Smooth muscle cell (in vitro differentiated cells): Measurements from ENCODE around the gene SCN3B. TPM values are rescaled to one million over a fixed set of nuclear protein-coding genes. Genes with fewer than 3 reads are reported as not detected.

Experiments used
- DNase-seq: peaks from one replicate; lab custom pipeline; 2025; ENCODE audit not compliant: unreplicated experiment; lab: John Stamatoyannopoulos, UW
- H2AFZ ChIP-seq: fragments of 200-600 bp; sonication (generic); 2 replicates; pipeline ENCODE4 v1.6.0; 2016; ENCODE audit warnings: antibody characterized with exemption, low read depth, mild to moderate bottlenecking
- H3F3A ChIP-seq: fragments of 200-600 bp; sonication (generic); 2 replicates; pipeline ENCODE4 v1.6.0; 2017; ENCODE audit warnings: antibody characterized with exemption, low read depth
- H3K27ac ChIP-seq: fragments of 200-600 bp; sonication (generic); 2 replicates; pipeline ENCODE4 v1.5.1; 2016; ENCODE audit warnings: low read depth, mild to moderate bottlenecking
- H3K27me3 ChIP-seq: fragments of 200-600 bp; sonication (generic); 2 replicates; pipeline ENCODE4 v1.6.1; 2016; ENCODE audit warnings: low read depth, mild to moderate bottlenecking
- H3K36me3 ChIP-seq: fragments of 200-600 bp; sonication (generic); 2 replicates; pipeline ENCODE4 v1.5.1; 2016; ENCODE audit warnings: low read depth
- H3K4me1 ChIP-seq: fragments of 200-600 bp; sonication (generic); 2 replicates; pipeline ENCODE4 v1.5.1; 2016; ENCODE audit warnings: low read depth
- H3K4me2 ChIP-seq: fragments of 200-600 bp; sonication (generic); 2 replicates; pipeline ENCODE4 v1.6.0; 2016; ENCODE audit warnings: mild to moderate bottlenecking
- H3K4me3 ChIP-seq: fragments of 200-600 bp; sonication (generic); 2 replicates; pipeline ENCODE4 v1.5.1; 2016; ENCODE audit warnings: mild to moderate bottlenecking
- H3K79me2 ChIP-seq: fragments of 200-600 bp; sonication (generic); 2 replicates; pipeline ENCODE4 v1.6.0; 2016; ENCODE audit warnings: low read depth, mild to moderate bottlenecking
- H3K9ac ChIP-seq: fragments of 200-600 bp; sonication (generic); 2 replicates; pipeline ENCODE4 v1.6.0; 2016; ENCODE audit warnings: low read depth
- H3K9me3 ChIP-seq: fragments of 200-600 bp; sonication (generic); replicated peaks from 2 replicates; pipeline ENCODE4 v1.5.1; 2016; ENCODE audit warnings: low read depth
- H4K20me1 ChIP-seq: fragments of 200-600 bp; sonication (generic); 2 replicates; pipeline ENCODE4 v1.6.0; 2016; ENCODE audit warnings: low read depth
- WGBS: methylation state at CpG from one replicate; pipeline ENCODE4 v1.1.7; 2016; ENCODE audit warnings: low lambda C conversion rate; 5-methylcytosine and 5-hydroxymethylcytosine counted together
- polyA plus RNA-seq: library from polyadenylated mRNA; unstranded; fragments of >200 nt; fragmentation: Nextera tagmentation; extraction: Ambion mirVana; gene quantifications from 2 replicates; pipeline ENCODE4 v1.2.1, GENCODE V29; 2016
- total RNA-seq: library from RNA; depleted of rRNA; stranded (reverse); fragments of >200 nt; gene quantifications from 2 replicates; pipeline ENCODE4 v1.2.3, GENCODE V29; 2014
- TF ChIP-seq, protein P1 (sequence below): fragments of 200-600 bp; sonication (generic); IDR thresholded peaks from 2 replicates; pipeline ENCODE4 v1.5.1; 2017; ENCODE audit warnings: borderline replicate concordance, mild to moderate bottlenecking, antibody characterized with exemption; ENCODE audit not compliant: insufficient read depth, poor library complexity, severe bottlenecking

Gene SCN3B
- total and polyA plus RNA-seq, 2 experiments from 2014 or later = under 0.01 to 0.23 TPM

DNA sequence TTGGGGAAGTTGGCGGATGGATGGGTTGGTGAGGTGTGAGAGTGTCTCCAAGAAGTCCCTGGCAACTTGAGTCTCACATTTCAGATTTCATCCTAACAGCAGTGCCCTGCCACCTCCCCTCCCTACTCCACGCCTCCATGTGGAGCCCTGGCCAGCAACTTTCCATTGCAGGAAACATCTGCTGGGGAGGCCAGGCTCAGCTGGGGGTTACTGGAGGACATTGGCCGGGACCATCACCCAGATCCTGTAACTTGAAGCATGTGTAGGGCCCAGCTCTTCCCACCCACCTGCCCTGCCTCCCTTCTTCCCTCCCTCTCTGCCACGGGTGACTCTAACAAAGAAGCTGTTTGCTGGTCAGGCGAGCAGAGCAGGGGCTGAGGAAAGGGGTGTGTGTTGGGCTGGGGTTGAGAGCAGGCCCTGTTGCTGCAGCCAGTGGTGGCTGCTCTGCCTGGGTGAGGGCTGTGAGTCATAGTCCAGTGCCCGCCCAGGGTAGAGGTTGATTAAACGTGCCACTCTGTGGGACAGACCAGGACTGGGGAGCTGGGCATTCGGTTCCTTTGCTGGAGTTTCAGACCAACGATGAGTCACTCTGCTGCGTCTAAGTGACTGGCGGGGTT lies 64.0 kb downstream of the SCN3B start:
- H3K4me1 ChIP-seq = peaks cover 3% of the 10 kb centered on the region
- no peak overlapping the region for H3K9ac ChIP-seq
- H3K79me2 ChIP-seq = no peaks in the 10 kb centered on the region
- no peak overlapping the region for H3K4me2 ChIP-seq
- no peaks in the 10 kb centered on the region for H4K20me1 ChIP-seq
- DNase-seq = peak; percentile 8
- no peak overlapping the region for H3K27ac ChIP-seq
- H3K36me3 ChIP-seq = no peaks in the 10 kb centered on the region
- H3K9me3 ChIP-seq = no peaks in the 10 kb centered on the region
- H3K4me3 ChIP-seq = no peak overlapping the region
- no peaks in the 10 kb centered on the region for H3K27me3 ChIP-seq
- 47% methylated on average over 11 of the region's 11 CpGs for WGBS
- H2AFZ ChIP-seq = no peak overlapping the region
- TF ChIP-seq, protein P1, sequence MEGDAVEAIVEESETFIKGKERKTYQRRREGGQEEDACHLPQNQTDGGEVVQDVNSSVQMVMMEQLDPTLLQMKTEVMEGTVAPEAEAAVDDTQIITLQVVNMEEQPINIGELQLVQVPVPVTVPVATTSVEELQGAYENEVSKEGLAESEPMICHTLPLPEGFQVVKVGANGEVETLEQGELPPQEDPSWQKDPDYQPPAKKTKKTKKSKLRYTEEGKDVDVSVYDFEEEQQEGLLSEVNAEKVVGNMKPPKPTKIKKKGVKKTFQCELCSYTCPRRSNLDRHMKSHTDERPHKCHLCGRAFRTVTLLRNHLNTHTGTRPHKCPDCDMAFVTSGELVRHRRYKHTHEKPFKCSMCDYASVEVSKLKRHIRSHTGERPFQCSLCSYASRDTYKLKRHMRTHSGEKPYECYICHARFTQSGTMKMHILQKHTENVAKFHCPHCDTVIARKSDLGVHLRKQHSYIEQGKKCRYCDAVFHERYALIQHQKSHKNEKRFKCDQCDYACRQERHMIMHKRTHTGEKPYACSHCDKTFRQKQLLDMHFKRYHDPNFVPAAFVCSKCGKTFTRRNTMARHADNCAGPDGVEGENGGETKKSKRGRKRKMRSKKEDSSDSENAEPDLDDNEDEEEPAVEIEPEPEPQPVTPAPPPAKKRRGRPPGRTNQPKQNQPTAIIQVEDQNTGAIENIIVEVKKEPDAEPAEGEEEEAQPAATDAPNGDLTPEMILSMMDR = no peak
- H3F3A ChIP-seq = no peaks in the 10 kb centered on the region

DNA sequence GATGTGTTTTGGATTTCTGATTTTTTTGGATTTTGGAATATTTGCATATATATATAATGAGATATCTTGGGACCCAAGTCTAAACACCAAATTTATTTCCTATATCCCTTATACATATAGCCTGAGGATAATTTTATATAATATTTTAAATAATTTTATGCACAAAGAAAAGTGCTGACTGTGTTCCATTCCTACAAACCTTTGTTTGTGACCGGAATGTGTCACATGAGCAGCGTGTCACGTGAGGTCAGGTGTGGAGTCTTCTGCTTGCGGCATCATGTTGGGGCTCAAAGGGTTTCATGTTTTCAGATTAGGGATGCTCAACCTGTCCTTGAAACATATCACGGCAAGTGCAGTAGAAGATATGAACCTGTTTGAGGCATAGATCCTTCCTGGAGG lies 65.6 kb downstream of the SCN3B start:
- H3K4me3 ChIP-seq = no peak overlapping the region
- DNase-seq = no peak
- no peak overlapping the region for H2AFZ ChIP-seq
- no peaks in the 10 kb centered on the region for H3F3A ChIP-seq
- H3K27ac ChIP-seq = no peak overlapping the region
- no peaks in the 10 kb centered on the region for H3K9me3 ChIP-seq
- H3K4me2 ChIP-seq = no peak overlapping the region
- H3K9ac ChIP-seq = no peak overlapping the region
- H3K79me2 ChIP-seq = no peaks in the 10 kb centered on the region
- H3K4me1 ChIP-seq = peaks cover 3% of the 10 kb centered on the region
- H3K36me3 ChIP-seq = no peaks in the 10 kb centered on the region
- 95% methylated on average over 5 of the region's 5 CpGs for WGBS
- H4K20me1 ChIP-seq = no peaks in the 10 kb centered on the region
- H3K27me3 ChIP-seq = no peaks in the 10 kb centered on the region
- TF ChIP-seq, protein P1 = no peak

DNA sequence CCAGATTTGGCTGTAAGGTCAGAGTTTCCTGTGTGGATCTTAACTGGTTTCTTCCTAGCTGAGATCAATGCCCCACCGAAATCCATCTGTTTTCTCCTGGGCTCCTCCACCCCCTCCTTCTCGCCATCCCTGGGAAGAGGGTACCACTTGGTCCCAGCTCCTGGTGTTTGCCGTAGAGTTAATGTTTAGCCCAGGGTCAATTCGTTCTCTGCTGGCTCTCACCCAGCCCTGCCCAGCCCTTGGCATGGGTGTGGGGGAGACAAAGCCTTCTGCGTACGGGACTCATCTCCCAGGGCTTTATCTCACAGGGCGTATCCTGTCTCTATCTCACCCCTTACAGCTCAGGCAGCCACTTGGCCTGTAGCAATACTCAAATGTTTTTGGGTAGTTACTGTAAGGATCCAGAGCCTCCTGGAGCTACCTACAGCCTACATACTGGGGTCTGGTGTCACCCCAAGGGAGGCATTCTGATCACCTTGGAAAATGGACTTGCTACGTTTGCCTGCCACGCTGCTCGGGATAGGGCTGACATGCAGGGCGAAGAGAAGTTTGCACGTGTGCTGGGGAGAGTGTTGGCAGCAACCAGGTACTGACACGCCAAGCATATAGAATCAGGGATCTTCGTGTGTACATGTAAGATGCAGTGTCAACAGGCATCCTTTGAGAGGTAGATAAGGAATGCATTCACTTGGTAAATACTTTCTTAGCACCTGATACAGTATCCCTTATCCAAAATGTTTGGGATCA lies 66.1 kb downstream of the SCN3B start:
- H4K20me1 ChIP-seq = no peaks in the 10 kb centered on the region
- no peak for DNase-seq
- 93% methylated on average over 14 of the region's 14 CpGs for WGBS
- no peak overlapping the region for H3K27ac ChIP-seq
- TF ChIP-seq, protein P1 = no peak
- no peak overlapping the region for H3K4me3 ChIP-seq
- H2AFZ ChIP-seq = no peak overlapping the region
- H3F3A ChIP-seq = no peaks in the 10 kb centered on the region
- H3K27me3 ChIP-seq = no peaks in the 10 kb centered on the region
- H3K9ac ChIP-seq = no peak overlapping the region
- H3K79me2 ChIP-seq = no peaks in the 10 kb centered on the region
- no peaks in the 10 kb centered on the region for H3K9me3 ChIP-seq
- peaks cover 3% of the 10 kb centered on the region for H3K4me1 ChIP-seq
- no peaks in the 10 kb centered on the region for H3K36me3 ChIP-seq
- H3K4me2 ChIP-seq = no peak overlapping the region

DNA sequence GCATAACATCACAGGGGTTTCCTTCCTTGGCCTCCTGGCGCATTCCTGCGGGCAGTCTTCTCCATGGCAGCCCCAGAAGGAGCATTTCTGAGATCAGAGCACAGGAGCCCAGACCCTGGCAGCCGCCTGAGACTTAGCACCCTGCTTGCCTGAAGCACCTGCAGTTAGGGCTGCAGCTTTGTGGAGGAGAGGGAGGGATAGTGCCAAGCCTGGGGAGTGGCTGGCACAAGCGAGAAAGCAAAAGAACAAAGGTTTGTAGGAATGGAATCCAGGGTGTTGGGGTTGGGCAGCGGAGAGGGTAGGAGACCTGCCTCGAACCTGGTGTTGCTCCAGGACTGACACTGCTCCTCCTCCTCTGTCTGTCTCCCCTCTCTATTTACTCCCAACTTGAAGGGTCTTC lies 66.9 kb downstream of the SCN3B start:
- 93% methylated on average over 6 of the region's 6 CpGs for WGBS
- Histone ChIP-seq H3K4me2 (no peak overlapping the region), H3K36me3 (no peaks in the 10 kb centered on the region)

More for the DNA sequence above, 66.9 kb downstream of the SCN3B start:
- Histone ChIP-seq H3K79me2 (no peaks in the 10 kb centered on the region), H3K27ac (no peak overlapping the region), H3F3A (no peaks in the 10 kb centered on the region), H3K9ac (no peak overlapping the region), H3K27me3 (no peaks in the 10 kb centered on the region), H3K4me1 (peaks cover 3% of the 10 kb centered on the region), H4K20me1 (no peaks in the 10 kb centered on the region), H3K4me3 (no peak overlapping the region), H2AFZ (no peak overlapping the region), H3K9me3 (no peaks in the 10 kb centered on the region)
- DNase-seq = no peak
- TF ChIP-seq, protein P1 = no peak
